Right hindlimb (tissue), 1 donor: ENCODE results near the gene ADAM15.
A peak's percentile ranks its signal among the peaks of the same experiment; 100 is the strongest.

Source experiments
- DNase-seq: peaks from one replicate; pipeline ENCODE4 v3.0.0-alpha.2; 2018

ADAM15 gene

DNA sequence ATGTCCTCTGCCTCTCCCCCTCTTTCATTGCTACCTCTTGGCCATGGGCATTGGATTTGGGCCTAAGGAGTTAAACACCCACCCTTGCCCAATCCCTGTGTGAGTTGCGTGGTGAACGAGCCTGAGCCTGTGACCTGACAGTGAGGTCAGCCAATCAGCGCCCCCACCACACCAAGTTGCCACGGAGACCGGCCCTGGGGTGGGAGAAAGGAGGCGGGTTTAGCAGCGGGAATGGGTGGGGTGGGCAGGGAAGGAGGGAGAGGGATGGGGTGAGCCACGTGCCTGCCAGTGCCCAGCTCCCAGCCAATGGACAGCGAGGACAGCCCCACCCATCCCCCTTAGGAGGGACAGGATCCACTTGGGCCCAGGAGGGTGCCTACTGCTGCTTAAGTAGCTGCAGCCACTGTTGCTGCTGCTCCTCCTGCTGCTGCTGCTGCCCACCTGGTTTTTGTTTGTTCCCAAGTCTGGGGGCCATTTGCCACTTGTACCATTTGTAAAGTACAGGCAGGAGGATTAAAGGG lies 39.0 kb upstream of the ADAM15 start:
- no peak for DNase-seq

DNA sequence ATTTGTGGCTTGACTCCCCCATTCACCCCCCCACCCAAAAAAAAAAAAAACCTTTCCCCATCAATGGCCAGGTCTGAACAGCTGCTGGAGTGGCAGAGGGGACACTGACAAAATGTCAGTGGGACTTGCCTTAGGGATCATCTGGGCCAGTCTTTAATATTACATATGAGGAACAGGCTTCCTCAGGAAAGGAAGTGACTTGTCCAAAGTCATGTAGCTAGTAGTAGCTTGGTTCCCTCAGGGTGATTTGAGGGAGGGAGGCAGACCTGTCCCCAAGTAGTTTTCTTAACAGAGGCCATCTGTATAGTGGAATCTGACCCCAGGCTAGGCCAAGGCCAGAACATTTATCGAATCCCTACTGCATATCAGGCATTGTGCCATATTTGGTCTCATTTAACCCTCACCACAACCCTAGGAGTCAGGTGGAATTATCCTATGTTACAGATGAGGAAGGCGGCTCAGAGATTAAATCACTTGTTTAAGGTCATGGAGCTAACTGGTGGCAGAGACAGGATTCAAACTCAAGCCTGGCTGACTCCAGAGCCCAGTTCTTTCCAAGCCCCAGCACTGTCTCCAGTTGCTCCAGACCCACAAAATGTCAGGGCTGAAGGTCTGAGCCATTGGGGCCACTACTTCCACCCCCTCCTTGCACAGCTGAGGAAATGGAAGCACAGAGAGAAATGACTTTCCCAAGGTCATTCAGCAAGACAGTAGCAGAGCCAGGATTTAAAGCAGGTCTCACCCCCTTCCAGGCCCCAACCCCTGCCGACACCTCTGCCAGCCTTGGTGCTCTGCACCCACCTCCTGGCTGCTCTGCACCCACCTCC lies 38.1 kb upstream of the ADAM15 start:
- DNase-seq: no peak

DNA sequence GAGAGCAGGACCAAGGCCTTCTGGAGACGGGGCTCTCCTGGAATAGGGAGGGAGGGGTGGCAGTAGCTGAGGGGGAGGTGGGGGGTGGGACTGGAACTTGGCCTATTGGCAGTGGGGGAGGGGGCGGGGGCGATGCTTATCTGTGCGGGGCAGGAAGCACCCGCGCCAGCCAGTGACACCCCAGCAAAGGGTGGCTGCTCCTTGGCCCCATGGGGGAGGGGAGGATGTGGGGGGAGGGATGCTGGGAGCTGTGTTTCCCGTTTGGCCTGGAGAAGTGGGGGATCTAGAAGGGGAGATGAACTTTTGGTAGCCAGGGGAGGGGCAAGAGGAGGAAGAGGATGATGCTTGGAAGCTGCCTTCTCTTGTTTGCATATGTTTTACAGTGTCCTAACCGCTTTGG lies 37.5 kb upstream of the ADAM15 start:
- no peak for DNase-seq

DNA sequence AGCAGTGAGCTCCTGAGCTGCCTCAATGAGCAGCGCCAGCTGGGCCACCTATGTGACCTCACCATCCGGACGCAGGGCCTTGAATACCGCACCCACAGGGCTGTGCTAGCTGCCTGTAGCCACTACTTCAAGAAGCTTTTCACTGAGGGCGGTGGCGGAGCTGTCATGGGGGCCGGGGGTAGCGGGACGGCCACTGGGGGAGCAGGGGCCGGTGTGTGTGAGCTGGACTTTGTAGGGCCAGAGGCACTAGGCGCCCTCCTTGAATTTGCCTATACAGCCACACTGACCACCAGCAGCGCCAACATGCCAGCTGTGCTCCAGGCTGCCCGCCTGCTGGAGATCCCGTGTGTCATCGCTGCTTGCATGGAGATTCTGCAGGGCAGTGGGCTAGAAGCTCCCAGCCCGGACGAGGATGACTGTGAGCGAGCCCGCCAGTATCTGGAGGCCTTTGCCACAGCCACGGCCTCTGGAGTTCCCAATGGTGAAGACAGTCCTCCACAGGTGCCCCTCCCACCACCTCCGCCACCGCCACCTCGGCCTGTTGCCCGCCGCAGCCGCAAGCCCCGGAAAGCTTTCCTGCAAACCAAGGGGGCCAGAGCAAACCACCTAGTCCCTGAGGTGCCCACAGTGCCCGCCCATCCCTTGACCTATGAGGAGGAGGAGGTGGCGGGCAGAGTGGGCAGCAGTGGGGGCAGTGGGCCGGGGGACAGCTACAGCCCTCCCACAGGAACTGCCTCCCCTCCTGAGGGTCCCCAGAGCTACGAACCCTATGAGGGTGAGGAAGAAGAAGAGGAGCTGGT lies 36.2 kb upstream of the ADAM15 start:
- no peak for DNase-seq

DNA sequence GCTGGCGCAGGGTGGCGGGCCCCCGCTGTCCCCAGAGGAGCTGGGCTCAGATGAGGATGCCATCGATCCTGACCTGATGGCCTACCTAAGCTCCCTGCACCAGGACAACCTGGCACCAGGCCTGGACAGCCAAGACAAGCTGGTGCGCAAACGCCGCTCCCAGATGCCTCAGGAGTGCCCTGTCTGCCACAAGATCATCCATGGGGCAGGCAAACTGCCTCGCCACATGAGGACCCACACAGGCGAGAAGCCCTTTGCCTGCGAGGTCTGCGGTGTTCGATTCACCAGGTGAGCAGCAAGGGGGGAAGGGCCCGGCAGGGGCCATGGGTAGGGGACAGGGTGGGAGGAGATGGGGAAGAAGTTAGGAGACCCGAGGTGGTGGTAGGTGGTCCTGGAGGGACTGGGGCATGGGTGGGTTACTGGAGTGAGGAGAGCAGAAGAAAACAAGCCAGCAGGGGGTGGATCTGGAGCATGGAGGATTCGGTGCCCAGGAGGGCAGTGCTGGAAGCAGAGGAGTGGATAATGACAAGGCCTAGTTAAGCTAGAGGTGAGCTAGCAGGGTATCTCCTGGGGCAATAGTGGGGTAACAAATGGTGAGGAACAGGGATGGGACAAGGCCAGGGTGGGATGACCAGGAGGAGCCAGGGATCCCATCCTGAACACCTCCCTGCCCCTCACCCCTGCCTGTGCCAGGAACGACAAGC lies 35.4 kb upstream of the ADAM15 start:
- DNase-seq: no peak

DNA sequence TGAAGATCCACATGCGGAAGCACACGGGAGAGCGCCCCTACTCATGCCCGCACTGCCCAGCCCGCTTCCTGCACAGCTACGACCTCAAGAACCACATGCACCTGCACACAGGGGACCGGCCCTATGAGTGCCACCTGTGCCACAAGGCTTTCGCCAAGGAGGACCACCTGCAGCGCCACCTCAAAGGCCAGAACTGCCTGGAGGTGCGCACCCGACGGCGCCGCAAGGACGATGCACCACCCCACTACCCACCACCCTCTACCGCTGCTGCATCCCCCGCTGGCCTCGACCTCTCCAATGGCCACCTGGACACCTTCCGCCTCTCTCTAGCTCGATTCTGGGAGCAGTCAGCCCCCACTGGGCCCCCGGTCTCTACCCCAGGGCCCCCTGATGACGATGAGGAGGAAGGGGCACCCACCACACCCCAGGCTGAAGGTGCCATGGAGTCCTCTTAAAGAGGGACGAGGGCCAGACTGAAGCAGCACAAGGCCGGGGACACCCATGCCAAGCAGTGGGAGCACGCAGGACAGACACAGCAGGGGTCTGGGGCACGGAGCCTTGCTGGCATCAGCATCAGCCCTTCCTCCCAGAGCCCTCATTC lies 34.8 kb upstream of the ADAM15 start:
- DNase-seq: no peak

DNA sequence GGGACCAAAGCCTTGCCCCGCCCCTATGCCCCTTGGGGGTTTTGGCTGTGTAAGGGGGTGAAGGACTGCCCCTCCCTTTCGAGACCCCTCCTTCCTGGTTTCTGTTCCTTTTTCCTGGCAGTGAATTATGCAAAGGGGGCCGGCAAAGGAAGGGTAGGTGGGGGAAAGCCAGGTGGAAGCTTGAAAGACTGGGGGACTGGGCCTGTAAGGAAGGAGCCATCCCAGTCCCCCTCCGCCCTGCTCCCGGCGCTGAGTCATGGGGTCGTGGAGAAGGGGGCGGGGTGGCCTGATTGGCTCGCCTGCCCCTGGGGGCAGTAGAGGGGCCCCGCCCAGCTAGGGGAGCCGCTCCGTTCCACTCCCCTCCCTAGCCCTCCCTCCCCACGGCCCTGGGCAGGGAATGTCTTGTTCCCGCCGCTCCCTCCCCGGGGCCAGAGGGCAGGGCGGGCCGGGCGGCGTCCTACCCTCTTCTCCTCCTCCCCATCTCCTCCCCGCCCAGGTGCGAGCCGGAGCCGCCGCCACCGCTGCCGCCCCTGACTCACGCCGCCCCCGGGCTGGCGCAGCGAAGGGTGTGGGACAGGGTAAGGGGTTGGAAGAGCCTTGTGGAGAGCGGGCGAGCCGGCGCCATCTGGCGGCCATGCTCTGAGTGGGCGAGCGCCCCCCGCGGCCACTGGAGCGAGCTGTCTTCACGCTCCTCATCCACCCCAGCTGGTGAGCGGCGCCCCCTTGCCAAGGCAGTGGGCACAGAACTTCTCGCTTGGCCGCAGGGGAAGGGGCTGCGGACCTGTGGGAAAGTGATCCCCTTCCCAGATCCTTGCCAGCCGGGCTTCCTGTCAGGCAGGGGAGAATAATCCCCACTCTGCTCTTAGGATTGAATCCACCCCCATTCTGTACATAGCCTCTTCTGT lies 33.8 kb upstream of the ADAM15 start:
- DNase-seq: peak; percentile 92

DNA sequence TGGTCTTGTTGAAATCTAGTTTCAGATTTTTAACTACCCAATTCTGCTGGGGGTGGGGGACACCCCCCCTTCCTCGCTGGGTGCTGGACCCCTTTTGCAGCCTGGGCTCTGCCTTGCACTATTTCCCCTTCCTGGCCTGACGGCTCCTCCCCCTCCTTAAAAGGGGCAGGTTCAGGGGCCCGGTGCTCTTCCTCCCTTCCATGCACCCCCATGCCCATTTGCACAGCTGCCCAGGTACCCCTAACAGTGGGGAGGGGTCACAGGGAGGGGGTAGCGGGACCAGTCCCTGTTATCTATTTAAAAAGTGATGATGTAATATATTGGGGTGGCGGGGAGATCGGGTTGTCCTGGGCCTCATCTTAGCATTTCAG lies 33.2 kb upstream of the ADAM15 start:
- DNase-seq: no peak

DNA sequence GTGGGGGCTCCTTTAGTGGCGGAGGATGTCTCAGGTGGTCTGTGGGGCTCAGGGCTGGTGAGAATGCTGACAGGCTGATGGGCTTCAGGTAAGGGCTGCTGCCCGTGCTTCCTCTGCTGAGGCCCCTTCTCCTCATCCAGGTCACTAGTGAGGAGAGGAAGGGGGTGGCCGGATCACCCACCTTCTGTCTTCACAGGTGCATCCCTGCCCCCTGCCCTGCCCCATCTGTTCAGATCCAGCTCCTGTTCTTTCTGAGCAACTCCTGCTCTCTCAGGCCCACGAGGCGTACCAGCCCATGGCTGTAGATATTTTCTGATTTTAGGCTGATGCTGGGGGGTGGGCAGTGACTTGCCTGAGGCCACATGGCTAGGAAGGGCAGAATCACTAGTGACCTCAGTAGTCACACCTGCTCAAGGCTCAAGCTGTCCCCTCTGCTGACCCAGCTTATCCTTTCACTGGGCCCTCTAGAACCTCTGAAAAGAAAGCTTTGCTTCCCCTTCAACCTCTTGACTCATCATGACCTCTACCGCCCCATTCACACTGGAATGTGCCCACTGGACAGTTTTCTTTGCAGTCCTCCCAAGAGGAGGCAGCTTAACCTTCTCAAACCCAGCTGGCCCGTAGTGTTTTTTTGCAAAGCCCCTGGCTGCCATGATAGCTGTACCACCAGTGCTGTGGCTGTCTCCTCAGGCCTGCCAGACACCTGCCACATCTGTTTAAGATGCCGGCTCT lies 32.3 kb upstream of the ADAM15 start:
- no peak for DNase-seq

DNA sequence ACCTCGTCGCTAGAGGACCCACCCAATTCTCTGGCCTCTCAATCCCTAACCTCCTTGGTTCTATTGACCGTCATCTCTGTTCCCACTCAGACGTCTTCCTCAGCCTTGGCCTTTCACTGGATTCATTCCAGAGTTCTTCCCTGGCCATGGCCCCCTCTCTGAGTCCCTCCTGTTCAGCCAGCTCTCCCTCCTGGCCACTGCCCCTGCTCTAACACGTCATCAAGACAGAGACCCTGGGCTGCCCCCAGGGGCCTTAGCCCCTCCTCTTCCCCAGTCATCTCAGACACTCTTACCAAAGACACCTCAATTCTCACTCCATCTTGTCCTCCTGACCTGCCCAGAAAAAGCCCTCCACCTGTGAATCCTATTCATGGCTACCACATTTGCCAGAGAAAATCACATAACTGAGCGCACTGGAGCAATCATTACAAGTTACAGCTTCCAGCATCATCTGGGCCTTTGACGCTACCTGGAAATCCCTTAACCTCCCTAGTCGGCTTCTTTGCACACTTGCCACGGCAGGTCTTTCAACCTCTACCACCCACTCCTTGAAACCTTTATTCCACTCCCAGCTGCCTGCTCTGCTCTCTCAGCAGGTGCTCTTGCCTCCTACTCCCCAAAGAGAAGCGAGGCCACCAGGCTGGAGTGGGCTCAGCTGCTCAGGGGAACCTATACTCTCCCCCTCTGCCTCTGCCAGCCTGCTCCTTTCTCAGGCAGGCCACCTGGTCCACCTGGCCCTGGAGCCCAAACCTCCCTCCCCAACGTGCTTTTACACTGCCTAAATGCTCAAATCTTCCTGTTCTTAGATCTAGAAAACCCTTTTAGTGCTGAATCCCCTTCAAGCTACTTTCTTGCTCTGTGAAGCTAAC lies 31.5 kb upstream of the ADAM15 start:
- DNase-seq: no peak

DNA sequence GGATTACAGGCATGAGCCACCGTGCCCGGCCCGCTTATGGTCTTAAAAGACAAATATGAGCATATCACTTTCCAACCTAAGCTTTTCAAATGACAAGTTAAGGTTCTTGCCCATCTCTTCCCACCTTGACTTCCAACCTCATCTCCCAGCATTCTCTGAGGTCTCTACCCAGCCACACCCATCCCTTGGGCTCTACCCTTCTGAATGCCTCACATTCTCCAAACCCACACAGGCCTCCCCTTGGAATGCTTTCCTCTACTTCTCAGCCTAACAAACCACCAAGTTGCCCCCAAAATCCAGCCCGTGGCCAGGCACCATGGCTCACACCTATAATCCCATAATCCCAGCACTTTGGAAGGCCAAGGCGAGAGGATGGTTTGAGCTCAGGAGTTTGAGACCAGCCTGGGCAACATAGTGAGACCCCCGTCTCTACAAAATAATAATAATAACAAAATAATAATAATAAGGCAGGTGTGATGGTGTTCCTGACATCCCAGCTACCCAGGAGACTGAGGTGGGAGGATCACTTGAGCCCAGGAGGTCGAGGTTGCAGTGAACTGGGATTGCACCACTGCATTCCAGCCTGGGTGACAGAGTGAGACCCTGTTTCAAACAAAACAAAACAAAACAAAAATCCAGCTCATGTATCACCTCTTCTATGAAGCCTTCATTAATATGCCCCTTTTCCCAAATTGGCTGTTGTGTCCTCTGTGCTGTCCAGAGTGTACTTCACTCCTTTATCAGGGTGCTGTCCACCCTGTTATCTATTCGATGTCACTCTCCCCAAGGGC lies 28.8 kb upstream of the ADAM15 start:
- no peak for DNase-seq

DNA sequence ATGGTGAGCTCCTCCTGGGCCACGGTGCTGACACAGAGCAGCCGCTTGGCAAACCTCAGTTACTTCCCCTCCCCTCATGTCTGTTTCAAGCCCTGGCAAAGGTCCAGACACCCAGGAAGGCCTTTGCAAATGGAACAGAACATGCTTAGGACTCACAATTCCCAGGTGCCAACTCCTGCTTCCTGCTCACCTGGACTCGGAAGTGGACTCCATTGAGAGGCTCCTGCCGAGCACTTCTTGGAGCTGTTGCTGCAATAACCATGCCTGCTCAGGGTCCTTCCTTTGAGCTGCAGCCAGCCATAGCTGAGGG lies 28.2 kb upstream of the ADAM15 start:
- DNase-seq: no peak

DNA sequence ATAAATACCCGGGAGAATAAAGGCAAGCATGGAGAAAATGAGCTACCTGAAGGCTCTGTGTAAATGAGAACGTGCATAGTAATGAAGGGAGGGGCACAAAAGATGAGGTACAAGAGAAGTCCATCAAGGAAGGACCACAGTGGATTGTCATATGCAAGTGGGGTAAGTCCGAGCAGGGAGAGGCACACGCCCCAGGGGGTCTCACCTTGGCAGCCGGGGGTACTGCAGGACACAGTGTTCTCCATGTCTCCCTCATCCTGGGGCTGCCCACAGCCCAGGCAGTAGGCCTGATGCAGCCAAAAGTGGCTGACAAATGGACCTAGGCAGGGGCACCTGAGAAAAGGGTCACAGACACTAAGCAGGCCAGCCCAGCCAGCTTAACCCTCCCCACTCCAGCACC lies 27.5 kb upstream of the ADAM15 start:
- DNase-seq: no peak

DNA sequence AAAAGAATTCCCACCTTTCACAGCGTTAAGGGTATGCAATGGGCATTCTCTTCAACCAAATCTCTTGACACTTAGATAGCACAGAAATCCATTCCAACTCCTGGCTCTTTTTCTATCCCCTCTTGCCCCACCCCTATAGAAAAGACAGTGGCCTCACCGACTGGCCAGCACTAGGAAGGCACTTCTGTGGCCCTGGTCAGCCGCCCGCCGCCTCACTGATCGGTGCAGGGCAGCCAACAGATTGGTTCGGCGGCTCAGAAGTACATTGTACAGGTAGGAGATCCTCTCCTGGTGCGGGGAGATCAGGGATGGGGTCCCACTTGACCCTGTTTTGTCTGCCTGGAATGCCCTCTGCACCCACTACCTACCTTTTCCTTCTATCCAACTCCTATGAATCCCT lies 26.8 kb upstream of the ADAM15 start:
- DNase-seq: no peak

DNA sequence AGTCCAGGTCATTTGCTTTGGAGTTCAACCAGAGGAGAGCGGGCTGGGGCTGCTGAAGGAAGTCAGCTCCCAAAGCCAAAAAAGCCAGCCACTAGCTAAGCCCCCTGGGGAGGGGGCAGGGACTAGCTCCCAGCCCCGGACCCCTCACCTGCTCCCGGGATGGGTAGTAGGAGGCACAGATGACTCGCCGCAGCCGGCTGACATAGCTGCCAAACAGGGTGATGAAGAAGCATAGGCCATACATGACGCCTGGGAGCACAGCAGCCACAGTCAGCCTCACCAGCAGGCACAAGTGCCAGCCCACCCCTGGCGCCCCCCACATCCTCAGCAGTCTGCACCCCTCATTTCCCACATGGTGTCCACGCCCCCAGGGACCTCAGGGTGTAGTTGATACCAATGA lies 25.0 kb upstream of the ADAM15 start:
- DNase-seq: no peak

DNA sequence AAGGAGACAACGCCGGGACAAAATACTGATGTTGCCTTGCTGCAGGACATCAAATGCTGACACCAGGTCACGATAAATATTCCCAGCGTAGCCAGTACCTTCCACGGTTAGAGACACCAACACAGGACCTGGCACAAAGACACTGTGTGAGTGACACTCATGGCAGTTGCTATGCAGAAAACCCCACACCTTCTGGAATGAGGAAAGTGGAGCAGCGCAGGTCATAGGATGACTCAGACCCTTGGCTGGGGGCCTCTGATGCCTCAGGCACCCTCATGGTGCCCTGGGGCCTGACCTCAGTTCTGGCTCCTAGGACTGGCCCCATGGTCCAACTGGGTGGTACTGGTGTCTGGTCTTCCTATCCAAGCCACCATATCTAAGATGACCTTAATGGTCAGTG lies 24.5 kb upstream of the ADAM15 start:
- DNase-seq: no peak

DNA sequence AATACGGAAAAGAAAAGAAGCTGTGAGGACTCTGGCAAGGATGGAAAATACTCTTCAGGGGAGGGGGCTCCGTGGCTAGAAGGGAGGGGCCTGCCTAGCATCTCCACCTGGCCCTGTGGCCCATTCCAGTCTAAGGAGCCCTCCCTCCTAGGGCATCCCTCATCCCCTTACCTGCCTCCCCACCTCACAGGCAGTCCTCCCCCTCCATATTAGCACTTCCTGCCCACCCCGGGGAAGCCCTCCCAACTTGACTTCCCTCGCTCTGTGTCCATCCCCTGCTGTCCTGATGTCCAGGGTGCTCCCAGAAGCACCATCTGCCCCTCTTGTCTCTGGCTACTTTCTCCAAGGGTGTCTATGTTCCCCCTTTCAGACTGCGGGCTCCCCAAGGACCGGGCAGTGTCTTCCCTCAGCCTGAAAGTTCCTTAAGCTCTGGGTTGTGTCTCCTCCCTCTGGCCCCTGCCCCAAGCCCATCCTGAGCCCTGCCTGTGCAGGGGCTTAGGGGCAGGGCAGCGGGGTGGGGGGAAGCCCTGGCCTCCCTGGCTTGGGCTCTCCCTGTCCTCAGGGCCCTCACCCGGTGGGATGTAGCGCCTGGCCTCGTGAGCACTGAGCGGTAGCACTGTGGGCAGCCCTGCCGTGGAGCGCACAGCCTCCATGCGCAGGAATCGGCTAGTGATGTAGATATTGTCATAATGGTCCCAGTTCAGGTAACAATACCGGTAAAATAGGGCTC lies 21.4 kb upstream of the ADAM15 start:
- no peak for DNase-seq

DNA sequence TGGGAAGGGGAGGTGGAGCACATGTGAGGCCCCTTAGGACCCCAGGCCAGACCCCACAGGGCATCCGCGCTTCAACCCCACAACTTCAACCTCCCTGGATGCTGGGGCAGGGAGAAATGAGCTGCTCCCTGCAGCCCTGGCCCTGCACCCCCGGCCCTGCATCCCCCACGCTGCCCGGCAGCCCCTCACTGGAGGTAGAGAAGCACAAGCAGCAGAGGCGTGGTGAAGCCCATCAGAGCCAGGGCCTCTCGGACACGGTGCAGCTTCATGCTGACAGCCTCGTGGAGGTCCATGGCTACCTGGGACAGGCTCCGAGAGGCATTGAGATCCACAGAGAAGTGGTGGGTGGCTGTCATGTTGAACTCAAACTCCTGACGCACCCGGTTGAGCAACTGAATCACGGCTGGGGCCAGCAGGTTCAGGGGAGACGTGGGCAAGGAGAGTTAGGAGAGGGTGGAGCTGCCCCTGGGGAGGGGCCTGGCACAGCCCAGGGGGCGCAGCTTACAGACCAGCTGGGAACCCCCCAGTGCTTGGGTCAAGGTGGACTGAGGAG lies 20.8 kb upstream of the ADAM15 start:
- DNase-seq: no peak

DNA sequence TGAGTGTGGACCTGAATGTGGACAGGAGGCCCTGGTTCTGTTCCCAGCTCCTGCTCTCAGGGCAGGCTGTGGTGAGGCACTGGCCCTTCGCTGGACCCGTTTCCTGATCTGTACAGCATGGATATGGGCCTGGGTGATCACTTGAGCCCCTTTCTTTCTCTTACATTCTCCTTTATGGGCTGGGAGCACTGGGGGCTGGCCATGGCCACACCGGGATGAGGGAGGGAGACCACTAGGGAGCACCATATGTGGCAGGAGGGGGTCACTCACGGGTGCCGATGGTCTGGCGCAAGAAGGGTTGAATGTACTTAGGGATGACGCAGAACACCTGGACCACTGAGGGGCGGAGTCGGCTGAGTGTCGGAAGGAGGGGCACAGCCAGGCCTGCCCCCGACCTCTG lies 20.2 kb upstream of the ADAM15 start:
- no peak for DNase-seq
